Measurements from ENCODE around the gene MX2.

DNA sequence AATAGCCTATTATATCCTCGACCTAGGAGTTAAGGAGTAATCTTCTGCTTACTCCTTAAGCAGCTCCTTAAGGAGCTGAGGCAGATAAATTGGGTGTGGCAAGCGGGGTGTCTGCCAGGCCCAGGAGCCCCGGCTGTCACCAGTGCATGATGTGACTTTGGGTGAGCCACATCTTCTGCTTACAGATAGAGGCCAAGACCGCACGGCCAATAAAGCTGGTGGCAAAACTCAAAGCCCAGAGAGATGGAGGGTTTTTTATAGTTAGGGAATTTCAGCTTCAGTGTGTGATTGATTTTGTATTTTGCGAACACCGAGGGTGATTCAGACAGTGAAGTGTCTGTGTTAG is 9.8 kb downstream of the MX2 start:
- no peak for TF ChIP-seq HDGF (IDR thresholded peaks at IDR 0.05)
- no peak for TF ChIP-seq BRCA1 (IDR thresholded peaks at IDR 0.05; ENCODE audit: low read depth, low read length)
- no peak for TF ChIP-seq CEBPB (IDR thresholded peaks at IDR 0.05; ENCODE audit: borderline replicate concordance in 1 of 2, low read depth in 2 of 2, low read length in 2 of 2)
- TF ChIP-seq MXI1 (IDR thresholded peaks at IDR 0.05; ENCODE audit: low read depth, low read length), result no peak

All from GM12878 (cell line).